ENCODE data around the gene GNAI2. TPM values are rescaled to one million over a fixed set of nuclear protein-coding genes. Genes with fewer than 3 reads are reported as not detected.
A peak's percentile ranks its signal among the peaks of the same experiment; 100 is the strongest.

The GNAI2 gene
- total and polyA plus RNA-seq, 8 donors = 26.9 to 104 (median 51.9) TPM

DNA sequence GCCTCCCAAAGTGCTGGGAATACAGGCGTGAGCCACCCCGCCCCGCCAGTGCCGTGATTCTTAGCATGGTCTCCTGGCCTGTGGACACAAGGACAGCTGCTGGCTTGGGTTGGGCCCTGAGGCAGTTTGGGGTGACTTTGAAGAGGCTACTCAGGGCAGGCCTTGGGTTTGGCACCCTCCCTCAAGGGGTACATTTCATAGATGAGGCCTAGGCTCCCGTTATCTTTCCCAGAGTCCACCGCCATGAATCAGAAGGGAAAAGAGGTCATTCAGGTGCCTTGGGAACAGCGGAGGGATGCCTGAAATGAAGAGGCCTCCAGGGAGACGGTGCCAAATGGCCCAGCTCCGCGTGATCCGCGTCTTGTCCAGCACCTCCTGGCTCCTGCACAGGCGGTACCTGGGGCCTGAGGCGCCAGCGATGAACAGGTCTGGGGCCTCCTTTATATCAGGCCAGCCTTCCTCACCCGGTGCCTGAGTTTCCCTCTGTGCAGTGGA lies 9.3 kb downstream of the GNAI2 start:
- H3K9me3 ChIP-seq = no peaks in the 10 kb centered on the region
- H3K36me3 ChIP-seq = no peaks in the 10 kb centered on the region
- intact Hi-C loops (cut with DNase I) = no loop called here
- no peak for TF ChIP-seq CTCF (IDR thresholded peaks at IDR 0.05)
- FAIRE-seq (no peak), ATAC-seq (no peak), DNase-seq (peak in 1 of 6 donors; percentile 69)
- H3K27ac ChIP-seq = peak overlapping the region; percentile 18 to 73 (median 56)
- 74 to 80% methylated on average over 16 of the region's 16 CpGs for WGBS, 2 donors
- H3K27me3 ChIP-seq = no peaks in the 10 kb centered on the region
- peaks cover 0 to 24% (median 5%) of the 10 kb centered on the region in 3 donors for H3K4me1 ChIP-seq
- peak overlapping the region in 1 of 4 donors; percentile 56 for H3K4me3 ChIP-seq

DNA sequence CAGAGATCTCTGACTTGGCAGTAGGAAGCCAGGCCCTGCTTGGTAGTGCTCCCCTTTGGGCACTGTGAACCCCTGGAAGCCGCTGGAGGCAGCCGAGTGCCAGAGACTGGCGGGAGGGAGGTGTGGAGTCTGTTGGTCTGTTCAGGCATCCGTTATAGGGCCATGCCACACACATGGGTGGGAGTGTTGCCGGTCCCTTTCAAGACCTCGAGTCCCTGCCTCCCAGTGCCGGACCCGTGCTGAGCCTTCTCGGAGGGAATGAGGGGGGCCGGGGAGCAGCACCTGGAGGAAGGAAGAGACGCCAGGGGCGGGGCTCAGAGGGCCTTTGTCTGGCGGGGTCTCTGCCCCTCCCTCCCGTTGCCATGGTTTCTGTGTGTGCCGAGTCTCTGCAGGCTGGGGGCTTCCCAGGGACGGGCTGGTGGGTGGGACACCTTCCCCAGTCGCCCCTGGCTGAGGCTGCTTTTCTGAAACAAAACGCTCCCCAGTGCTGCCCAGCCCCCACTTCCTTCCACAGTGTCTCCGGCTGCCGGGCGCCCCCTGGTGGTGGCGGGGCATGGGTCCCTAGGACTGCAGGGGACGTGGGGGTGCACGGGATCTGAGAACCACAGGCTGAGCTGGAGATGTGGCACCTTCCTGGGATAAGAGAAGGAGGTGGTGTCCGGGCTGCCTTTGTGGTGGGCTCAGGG lies 10.0 kb downstream of the GNAI2 start:
- ATAC-seq (peak; percentile 90 to 91 (median 90)), DNase-seq (peak; percentile 79 to 99 (median 91)), FAIRE-seq (no peak)
- H3K36me3 ChIP-seq = no peaks in the 10 kb centered on the region
- H3K27me3 ChIP-seq = no peaks in the 10 kb centered on the region
- intact Hi-C loops (cut with DNase I) = no loop called here
- peak overlapping the region in 3 of 4 donors; percentile 9 to 56 (median 40) for H3K4me3 ChIP-seq
- no peaks in the 10 kb centered on the region for H3K9me3 ChIP-seq
- 2 to 3% methylated on average over 20 to 25 of the region's 25 CpGs for WGBS, 2 donors
- H3K27ac ChIP-seq = peak overlapping the region; percentile 18 to 73 (median 56)
- H3K4me1 ChIP-seq = peaks cover 0 to 24% (median 5%) of the 10 kb centered on the region in 3 donors
- TF ChIP-seq CTCF (IDR thresholded peaks at IDR 0.05) = peak; percentile 92 to 98 (median 97)

DNA sequence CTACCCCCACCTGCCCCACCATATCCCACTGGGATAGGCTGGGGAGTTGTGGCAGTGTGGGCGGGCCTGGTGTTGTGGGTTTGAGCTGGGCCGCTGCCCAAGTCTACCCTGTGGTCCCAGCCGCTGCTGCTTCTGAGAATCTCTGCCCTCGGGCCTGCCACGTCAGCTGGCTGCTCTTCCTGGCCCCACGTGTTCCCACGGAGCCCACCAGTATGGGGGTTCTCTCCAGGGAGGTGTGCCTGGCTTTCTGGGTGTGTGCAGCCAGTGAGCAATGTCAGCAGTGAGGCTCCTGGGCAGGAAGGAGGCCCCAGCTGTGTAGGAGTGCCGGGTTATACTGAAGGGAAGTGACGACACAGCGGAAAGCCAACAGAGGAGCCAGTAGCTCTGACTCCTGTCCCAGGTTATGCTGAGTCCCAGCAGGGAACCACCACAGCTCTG lies 10.5 kb downstream of the GNAI2 start:
- 35 to 40% methylated on average over 10 of the region's 10 CpGs for WGBS, 2 donors
- Histone ChIP-seq H3K27me3 (no peaks in the 10 kb centered on the region), H3K27ac (peak overlapping the region in 3 of 4 donors; percentile 18 to 73 (median 70)), H3K4me1 (peaks cover 0 to 24% (median 5%) of the 10 kb centered on the region in 3 donors), H3K9me3 (no peaks in the 10 kb centered on the region), H3K4me3 (peak overlapping the region in 1 of 4 donors; percentile 56), H3K36me3 (no peaks in the 10 kb centered on the region)
- FAIRE-seq = no peak
- TF ChIP-seq CTCF (IDR thresholded peaks at IDR 0.05) = no peak
- peak in 3 of 4 donors; percentile 4 to 31 (median 16) for ATAC-seq
- no peak for DNase-seq
- intact Hi-C loops (cut with DNase I) = no loop called here

- Histone ChIP-seq H3K4me1 (peaks cover 0 to 15% (median 5%) of the 10 kb centered on the region in 3 donors), H3K27me3 (no peaks in the 10 kb centered on the region), H3K36me3 (peaks cover 0 to 6% (median 4%) of the 10 kb centered on the region in 3 donors), H3K4me3 (no peak overlapping the region), H3K27ac (peak overlapping the region in 1 of 4 donors; percentile 44), H3K9me3 (no peaks in the 10 kb centered on the region)
- no peak for TF ChIP-seq CTCF (IDR thresholded peaks at IDR 0.05)
- FAIRE-seq (no peak), DNase-seq (no peak), ATAC-seq (no peak)
- WGBS, 2 donors = 41 to 46% methylated on average over 3 of the region's 3 CpGs
- intact Hi-C loops (cut with DNase I) = no loop called here
Observed at GRCh38 chr3:50248387-50248786, 12.4 kb downstream of the GNAI2 start.

DNA sequence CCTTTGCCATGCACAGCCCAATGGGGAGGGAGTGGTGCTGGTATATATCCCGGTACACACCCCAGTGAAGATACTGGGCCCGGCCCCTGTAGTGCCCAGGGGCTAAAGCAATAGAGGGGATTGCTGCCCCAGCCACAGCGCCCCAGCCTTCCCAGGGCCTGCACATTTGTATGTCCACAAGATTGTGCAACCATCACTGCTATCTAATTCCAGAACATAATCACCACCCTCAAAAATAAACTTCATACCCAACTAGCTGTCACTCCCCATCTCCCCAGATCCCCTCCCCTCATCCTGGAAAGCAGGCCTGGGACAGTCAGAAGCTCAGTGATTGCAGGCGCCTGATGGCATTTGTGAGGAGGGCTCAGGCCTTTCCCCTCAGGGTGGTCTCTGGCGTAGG lies 13.5 kb downstream of the GNAI2 start:
- H3K4me3 ChIP-seq = no peak overlapping the region
- no peak for TF ChIP-seq CTCF (IDR thresholded peaks at IDR 0.05)
- DNase-seq (no peak), FAIRE-seq (no peak), ATAC-seq (no peak)
- H3K36me3 ChIP-seq = peaks cover 0 to 6% (median 4%) of the 10 kb centered on the region in 3 donors
- no peaks in the 10 kb centered on the region for H3K9me3 ChIP-seq
- H3K27me3 ChIP-seq = no peaks in the 10 kb centered on the region
- no peak overlapping the region for H3K27ac ChIP-seq
- WGBS, 2 donors = 93 to 97% methylated on average over 5 of the region's 5 CpGs
- intact Hi-C loops (cut with DNase I) = no loop called here
- peaks cover 0 to 12% (median 5%) of the 10 kb centered on the region in 3 donors for H3K4me1 ChIP-seq

All from pancreas (tissue), 10 donors.